Esophagus squamous epithelium (tissue), 4 donors: Measurements from ENCODE around the gene RYR1.

ENCODE experiments used
- CTCF ChIP-seq, 6 experiments: fragments of 450-650 bp in 4 of 6; fragments of 200-600 bp in 2 of 6; sonication (generic) in 2 of 6; IDR thresholded peaks; one replicate each; pipeline ENCODE4 v1.5.1; 2016 to 2019; ENCODE audit warnings: antibody characterized with exemption in 6 of 6, mild to moderate bottlenecking in 4 of 6, moderate library complexity in 4 of 6
- POLR2A ChIP-seq, 4 donors: fragments of 450-650 bp; IDR thresholded peaks; one replicate each; pipeline ENCODE4 v1.6.1; 2017; ENCODE audit warnings: antibody characterized with exemption in 4 of 4, mild to moderate bottlenecking in 4 of 4, moderate library complexity in 3 of 4

GRCh38 chr19:38554676-38555141 is 121.2 kb downstream of the RYR1 start:
- TF ChIP-seq CTCF (IDR thresholded peaks at IDR 0.05) (no peak), POLR2A (IDR thresholded peaks at IDR 0.05) (no peak)
